DMS 273 (cell line): Measurements from ENCODE around the gene XPNPEP1.

Experiments
- DNase-seq: peaks from one replicate; lab custom pipeline; 2025; ENCODE audit not compliant: unreplicated experiment; lab: John Stamatoyannopoulos, UW

Gene XPNPEP1

GRCh38 chr10:109922976-109923921, at the start of gene XPNPEP1:
TSS of gene XPNPEP1 (minus strand) at chr10:109923511. CDS start at chr10:109923433, 78 bp downstream.
- DNase-seq: peak; percentile 88

DNA sequence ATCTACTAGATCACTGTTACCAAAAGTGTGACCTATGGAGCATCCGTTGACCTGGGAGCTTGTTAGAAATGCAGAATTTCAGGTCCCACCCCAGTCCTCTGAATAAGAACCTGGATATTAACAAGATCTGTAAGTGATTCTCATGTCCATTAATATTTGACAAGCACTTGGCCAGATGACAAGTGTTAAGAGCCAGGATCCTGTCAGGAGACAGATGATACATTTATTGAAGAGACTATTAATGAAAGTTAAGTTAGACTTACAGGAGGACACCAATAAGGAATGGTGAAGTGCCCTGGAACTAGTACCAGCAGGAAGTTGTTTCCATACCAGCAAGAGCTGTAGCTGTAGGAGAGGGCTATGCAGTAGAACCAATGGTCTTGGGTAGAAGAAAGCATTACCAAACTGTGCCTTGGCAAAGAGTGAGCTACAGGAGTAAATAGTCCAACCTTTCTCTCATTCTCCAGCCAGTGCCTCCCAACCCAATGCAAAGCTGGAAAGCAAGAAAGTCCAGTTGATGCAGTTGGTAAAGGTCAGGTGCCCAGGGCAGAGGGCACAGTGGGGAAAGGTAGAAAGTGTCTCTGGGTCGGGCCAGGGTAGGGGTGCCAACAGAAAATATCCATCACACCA, 49.2 kb upstream of the XPNPEP1 start:
- DNase-seq: peak; percentile 26

- DNase-seq: no peak
These were observed 48.3 kb upstream of the XPNPEP1 start for GRCh38 chr10:109971634-109972033.

GRCh38 chr10:109969760-109970346, 46.5 kb upstream of the XPNPEP1 start:
- DNase-seq: no peak

DNA sequence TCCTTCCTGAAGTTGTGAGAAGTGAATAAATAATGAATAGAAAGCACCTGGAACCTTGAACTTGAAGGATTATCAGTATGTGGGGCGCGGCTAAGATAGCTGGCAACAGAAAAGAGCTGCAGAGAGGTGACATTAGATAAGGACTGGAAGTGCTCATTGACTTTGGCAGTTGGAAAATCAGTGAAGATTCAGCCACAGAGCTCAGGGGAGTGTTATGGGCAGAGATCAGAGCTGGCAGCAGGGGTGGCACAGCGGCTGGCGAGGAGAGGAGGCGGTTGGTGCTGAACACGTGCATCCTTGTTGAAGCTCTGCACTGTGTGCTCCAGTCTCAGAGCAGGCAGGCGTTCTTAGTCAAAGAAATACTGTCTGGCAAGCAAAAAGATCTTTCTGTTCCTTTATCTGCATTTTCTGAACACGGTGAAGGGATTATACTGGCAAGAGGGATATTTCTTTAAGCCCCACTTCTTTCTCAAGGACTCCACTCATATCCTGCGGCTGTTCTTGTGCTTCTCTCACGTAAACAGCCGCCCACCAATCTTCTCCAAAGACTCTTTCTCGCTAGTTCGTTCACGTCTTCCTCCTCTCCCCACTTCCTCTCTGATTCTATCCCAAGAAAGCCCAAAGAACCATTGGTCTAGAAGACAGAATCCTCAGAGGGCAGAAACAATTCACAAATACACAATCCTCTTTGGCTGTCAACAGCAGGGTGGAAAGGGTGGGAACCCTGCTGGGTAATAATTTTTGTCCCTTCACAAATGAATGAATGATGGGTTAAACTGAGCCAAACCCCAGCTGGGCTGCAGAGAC, 45.8 kb upstream of the XPNPEP1 start:
- DNase-seq: no peak

- DNase-seq: no peak
These were observed 44.4 kb upstream of the XPNPEP1 start for GRCh38 chr10:109967739-109968088.

GRCh38 chr10:109966961-109967738, 43.8 kb upstream of the XPNPEP1 start:
- peak; percentile 73 for DNase-seq

DNA sequence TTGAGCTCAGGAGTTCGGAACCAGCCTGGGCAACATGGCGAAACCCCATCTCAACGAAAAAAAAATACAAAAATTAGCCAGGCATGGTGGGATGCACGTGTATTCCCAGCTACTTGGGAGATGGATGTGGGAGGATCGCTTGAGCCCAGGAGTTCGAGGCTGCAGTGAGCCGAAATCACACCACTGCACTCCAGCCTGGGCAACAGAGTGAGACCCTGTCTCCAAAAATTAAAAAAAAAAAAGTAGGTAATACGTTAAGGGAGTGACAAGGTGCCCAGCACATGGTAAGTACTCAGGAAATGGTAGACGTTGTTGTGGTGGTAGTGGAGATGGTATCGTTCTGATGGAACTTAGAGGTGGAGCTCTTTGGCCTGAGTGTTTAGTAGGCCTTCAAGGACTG, 41.0 kb upstream of the XPNPEP1 start:
- no peak for DNase-seq

GRCh38 chr10:109963439-109963838, 40.1 kb upstream of the XPNPEP1 start:
- peak; percentile 64 for DNase-seq

DNA sequence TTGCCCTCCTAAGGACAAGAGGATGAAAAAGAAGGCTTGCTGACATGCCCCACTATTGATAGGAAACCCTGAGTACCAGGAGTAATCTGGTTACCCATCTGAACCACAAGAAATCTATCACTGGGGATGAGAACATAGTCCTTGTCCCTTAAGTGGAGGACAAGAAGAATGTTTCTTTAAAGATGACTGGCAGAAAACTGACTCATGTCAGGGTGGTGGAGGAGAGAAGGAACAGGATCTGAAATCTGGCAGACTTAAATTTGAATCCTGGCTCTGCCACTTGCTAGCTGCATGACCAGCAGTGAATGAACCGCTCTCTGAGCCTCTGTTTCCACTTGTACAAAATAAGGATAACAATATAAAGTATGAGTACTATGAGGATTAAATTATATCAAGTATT, 38.9 kb upstream of the XPNPEP1 start:
- peak; percentile 43 for DNase-seq

- DNase-seq: peak; percentile 82
These were observed 38.1 kb upstream of the XPNPEP1 start for GRCh38 chr10:109961174-109962001.

DNA sequence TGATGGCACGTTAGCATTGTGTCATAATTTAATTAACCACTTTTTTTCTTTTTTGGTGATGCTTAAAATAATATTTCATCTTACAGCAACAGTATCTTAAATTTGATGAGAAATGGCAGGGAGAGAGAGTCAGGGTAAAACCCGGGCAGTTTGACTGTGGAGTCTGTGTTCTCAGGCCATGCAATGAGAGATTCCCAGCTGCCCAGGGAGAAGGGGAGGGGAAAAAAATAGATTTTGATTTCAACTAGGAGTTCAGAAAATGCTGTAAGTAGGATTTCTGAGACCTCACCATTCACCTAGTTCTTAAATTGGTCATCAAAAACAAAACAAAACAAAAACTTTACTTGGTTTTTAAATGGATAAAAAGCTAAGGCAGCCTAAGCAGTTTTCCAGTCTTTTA, 37.4 kb upstream of the XPNPEP1 start:
- DNase-seq: peak; percentile 46

DNA sequence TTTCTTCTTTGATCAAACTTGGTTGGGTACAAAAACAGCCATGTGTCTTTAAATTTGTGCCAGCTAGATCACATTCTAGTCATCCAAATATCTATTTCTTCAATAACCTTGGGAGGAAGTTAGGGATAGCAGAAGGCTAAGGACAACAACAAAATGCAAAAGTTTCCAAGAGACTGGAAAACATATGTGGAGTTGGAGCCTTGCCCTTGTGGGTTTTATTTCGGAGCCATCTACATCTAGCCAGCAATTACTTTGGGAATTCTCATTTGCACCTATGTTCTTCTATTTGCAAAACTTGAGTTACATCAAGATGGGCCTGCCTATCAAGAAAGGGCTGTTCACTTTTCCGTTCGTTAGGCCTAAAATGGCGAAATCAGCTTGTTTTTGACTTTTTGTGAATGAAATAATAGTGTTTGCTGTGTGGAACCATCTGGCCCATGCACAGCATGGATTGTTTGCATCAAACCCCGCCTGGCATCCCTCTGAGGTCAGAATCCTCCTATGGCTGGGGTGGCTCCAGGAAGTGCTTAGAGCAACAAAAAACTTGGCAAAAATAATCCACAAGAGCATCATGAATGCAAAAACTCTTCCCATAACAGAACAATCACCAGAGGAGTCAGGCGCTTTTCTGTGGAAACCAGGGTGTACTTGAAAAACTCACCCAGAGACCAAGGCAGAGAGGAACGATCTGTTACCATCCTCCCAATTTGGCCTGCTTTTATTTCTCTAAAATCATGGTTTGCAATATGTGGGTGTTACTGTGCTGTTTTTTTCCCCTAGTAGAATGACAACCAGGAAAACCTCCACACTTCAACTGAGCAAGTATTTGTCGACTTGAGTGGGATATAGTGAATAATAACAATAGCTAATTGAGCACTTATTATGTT, 36.2 kb upstream of the XPNPEP1 start:
- DNase-seq: peak; percentile 76

GRCh38 chr10:109958059-109958458, 34.7 kb upstream of the XPNPEP1 start:
- peak; percentile 30 for DNase-seq

- peak; percentile 45 for DNase-seq
These were observed 33.9 kb upstream of the XPNPEP1 start for GRCh38 chr10:109957092-109957797.

GRCh38 chr10:109956454-109957091, 33.3 kb upstream of the XPNPEP1 start:
- peak; percentile 85 for DNase-seq

DNA sequence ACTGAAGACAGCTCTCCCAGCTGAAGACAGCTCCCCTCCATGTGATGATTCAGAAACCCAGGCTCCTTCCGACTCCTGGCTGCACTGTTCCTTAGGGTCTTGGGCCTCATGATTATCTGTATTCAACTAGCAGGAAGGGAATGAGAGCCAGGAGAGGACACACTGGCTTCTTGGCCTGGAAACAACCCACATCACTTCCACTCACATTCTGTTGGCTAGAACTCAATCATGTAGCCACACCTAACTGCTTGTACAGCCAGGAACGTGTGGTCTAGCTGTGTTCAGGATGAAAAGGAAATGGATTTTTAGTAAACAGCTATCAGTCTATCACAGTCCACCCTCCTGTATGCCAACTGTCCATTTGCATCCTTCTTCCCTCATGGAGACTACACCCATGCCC, 30.5 kb upstream of the XPNPEP1 start:
- DNase-seq: no peak
